COLO668 (cell line): ENCODE measurements around the gene REPIN1.

Experiments
- DNase-seq: peaks from one replicate; lab custom pipeline; 2025; ENCODE audit not compliant: unreplicated experiment; lab: John Stamatoyannopoulos, UW

Gene REPIN1

DNA sequence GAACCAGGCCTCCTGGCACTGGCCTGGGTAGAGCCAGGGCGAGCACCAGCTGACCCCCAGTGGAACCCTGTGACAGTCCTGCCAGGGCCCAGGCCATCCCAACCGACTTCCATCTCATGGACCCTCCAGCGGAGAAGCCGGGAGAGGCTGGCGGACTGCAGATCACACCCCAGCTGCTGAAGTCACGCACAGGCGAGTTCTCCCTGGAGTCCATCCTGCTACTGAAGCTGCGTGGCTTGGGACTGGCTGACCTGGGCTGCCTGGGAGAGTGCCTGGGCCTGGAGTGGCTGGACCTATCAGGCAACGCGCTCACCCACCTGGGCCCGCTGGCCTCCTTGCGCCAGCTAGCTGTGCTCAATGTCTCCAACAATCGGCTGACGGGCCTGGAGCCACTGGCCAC is 31.9 kb upstream of the REPIN1 start:
- DNase-seq, result no peak

DNA sequence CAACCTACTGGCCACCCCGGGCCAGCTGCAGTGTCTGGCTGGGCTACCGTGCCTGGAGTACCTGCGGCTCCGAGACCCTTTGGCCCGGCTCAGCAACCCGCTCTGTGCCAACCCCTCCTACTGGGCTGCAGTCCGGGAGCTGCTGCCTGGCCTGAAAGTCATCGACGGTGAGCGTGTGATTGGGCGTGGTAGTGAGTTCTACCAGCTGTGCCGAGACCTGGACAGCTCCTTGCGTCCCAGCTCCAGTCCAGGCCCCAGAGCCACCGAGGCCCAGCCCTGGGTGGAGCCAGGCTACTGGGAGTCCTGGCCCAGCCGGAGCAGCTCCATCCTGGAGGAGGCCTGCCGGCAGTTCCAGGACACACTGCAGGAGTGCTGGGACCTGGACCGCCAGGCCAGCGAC is 31.4 kb upstream of the REPIN1 start:
- DNase-seq, result no peak

DNA sequence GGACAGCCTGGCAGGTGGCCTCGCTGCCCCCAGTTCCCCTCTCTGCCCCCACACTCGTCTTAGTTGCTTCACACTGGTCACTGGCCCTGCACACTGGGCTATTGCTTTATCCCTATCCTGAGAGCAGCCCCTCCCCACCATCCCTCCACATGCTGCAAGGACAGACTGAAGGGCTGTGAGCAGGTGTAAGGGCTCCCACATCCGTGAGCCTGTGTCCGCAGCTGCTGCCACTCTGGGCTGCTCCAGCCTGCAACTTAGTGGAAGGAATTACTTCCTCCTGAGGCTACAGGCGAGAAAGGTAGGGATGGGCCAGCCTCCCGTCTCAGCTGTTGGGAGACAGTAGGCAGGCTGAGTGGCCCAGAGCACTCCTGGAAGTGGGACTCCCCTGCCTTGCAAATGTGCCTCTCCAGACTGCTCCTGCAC is 31.0 kb upstream of the REPIN1 start:
- no peak for DNase-seq

- DNase-seq, result no peak
These were observed 30.3 kb upstream of the REPIN1 start for GRCh38 chr7:150338166-150338829.

DNA sequence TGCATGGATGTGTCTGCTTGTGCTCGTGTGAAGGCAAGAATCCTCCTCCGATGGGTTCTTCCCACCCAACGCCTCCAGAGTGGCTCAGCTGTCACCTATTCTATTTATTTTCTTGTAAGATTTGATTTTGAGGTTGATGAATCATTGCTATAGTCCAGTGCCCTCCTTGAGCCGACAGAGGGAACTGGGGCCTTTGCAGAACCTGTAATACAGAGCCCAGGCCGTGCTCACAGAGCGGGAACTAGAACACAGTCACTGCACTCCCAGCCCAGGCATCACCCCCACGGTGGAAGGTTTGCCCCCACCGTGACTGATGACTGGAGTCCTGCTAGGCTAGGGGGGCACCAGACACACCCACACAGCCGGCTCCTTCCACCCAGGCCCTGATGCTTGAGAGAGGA is 29.2 kb upstream of the REPIN1 start:
- DNase-seq, result no peak

GRCh38 chr7:150340024-150340749 is 28.4 kb upstream of the REPIN1 start:
- no peak for DNase-seq

- DNase-seq, result no peak
These were observed 27.8 kb upstream of the REPIN1 start for GRCh38 chr7:150340875-150341262.

DNA sequence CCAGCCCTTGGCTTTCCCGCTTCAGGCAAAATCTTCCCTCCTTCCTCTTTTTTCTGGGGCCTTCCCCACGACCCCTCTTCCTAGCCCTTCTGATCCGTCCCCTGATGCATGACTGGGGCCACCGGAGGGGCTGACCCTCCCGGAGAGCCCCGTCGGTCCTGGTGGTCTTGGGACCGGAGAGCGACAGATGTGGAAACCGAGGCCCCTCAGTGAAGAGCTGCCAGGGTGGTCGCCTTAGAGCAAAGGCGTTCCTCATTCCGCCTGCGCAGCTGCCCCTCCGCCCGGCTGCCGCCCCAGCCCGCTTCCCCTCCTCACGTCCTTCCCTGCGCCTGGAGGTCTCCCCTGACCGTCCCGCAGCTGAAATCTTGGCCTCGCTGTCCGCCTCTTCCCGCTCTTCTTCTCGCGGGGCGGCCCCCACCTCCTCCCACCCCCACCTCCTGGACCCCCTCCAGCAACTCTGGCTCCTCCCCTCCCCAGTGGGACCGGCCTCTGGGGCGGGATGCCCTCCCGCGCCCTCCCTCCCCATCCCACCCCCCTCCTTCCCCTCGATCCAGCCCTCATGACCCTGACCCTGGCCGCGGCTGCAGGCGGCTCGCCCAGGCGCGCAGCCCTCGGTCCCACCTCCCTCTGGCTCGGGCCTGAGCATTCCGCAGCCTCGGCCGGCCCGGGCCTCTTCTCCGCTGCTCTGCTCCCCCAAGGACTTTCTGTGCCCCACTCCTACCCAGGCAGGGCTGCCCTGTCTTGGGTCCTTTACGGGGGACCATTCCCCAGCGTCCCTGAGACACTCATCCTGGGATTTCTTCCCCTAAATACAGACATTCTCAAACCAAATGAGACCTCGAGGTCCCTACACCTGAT is 27.1 kb upstream of the REPIN1 start, which contains the start of gene RARRES2:
TSS of gene RARRES2 (minus strand) at position 367 of the 858 bp plus-strand sequence. CDS start 1,020 bp downstream, outside the sequence.
- no peak for DNase-seq

- no peak for DNase-seq
These were observed 26.6 kb upstream of the REPIN1 start for GRCh38 chr7:150342121-150342408.

DNA sequence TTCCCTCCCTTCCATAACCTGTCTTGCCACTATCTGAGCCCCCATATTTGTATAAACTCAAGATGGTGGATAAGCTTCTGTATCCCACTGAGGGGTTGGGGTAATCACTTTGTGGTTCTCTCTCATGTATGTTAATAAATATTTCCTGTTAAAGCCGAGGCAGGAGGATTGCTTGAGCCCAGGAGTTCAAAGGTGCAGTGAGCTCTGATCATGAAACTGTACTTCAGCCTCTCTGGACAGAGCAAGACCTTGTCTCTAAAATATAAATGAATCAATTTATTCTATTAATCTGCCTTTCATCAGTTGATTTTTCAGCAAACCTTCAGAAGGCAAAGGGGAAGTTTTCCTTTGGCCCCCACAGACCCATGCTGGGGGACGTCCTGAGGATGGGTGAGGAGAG is 25.4 kb upstream of the REPIN1 start:
- no peak for DNase-seq

GRCh38 chr7:150344299-150344698 is 24.3 kb upstream of the REPIN1 start:
- no peak for DNase-seq

GRCh38 chr7:150345012-150345411 is 23.6 kb upstream of the REPIN1 start:
- DNase-seq, result no peak

GRCh38 chr7:150346922-150347321 is 21.7 kb upstream of the REPIN1 start:
- DNase-seq, result no peak

GRCh38 chr7:150351587-150352194 is 16.9 kb upstream of the REPIN1 start:
- DNase-seq, result no peak

DNA sequence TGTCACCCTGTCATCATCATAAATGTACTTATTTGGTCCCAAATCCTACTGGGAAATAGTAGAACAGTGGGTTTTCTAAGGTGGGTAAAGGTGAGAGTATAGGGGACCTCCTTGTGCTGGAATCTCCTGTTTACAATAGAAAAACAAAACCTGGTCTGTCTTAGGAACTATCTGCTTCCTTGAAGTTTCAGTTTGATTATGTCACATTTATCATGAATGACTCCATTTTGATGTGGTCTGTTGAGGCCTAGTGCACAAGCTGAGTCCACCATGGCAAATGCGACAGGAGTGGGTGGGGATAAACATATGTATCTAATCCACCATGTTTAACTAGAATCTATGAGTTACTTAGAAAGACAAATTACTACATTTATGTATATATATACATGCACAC is 13.0 kb upstream of the REPIN1 start:
- no peak for DNase-seq

DNA sequence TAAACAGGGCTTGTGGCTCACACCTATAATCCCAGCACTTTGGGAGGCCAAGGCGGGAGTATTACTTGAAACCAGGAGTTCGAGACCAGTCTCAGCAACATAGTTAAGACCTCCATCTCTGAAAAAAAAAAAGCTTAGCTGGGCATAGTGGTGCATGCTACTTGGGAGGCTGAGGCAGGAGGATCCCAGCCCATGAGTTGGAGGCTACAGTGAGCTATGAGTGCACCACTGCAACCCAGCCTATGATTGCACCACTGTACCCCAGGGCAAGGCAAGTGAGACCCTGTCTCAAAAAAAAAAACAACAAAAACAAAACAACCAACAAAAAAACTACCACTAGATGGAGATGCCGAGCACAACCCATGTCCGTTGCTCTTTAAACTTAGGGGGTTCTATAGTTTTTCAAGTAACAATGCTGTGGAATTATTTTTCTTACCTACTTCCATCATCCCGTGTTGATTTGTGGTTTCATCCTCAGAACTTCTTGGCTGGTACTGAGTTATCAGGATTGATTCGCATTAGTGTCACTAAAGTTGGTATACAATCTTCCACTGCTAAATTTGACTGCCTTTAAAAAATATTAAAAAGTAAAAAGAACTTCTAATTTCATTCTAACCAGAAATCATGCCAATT is 12.2 kb upstream of the REPIN1 start:
- DNase-seq, result no peak

- DNase-seq, result no peak
These were observed 11.4 kb upstream of the REPIN1 start for GRCh38 chr7:150357270-150357669.

GRCh38 chr7:150357771-150358427 is 10.7 kb upstream of the REPIN1 start:
- DNase-seq, result no peak

DNA sequence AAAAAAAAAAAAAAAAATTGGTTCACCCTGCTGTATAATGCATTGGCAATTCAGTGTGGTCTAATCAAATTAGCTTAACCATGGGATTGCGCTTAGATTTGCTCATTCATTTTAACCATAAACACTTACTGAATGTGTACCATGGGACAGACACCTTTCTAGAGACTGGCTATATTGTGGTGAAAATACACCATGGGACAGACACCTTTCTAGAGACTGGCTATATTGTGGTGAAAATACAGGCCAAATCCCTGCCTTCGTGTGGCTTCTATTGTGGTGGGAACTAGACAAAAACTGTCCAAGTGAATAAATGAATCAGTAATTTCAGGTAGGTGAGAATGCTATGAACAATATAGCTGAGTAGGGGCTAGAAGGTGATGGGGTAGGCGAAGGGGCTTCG is 10.2 kb upstream of the REPIN1 start:
- no peak for DNase-seq

DNA sequence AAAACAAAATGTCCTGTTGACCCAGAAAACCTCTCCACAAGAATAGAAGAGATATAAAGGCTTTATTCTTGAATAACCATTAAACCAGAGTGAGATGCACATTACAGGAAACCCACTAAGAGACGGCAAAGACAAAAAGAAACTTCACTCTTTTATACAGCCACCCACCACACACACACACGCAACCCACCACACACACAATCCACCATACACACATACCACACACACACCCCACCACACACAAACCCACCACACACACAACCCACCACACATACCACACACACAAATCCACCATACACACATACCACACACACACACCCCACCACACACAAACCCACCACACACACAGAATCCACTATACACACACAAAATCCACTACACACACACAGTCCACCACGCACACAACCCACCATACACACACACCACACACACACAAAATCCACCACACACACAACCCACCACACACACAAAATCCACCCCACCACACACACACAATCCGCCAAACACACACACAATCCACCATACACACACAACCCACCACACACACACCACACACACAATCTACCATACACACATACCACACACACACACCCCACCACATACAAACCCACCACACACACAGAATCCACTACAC is 9.5 kb upstream of the REPIN1 start:
- no peak for DNase-seq
